ACC112 (cell line): ENCODE results near the gene FSD1.
"Not testable (repeated sequence)": the region's sequence is repeated elsewhere in the genome, so short reads cannot be mapped to it uniquely, and the experiment has no call there.

Source experiments
- H2AFZ ChIP-seq: fragments of 200-600 bp; sonication (generic); one replicate; pipeline ENCODE4 v1.6.0; 2017; ENCODE audit warnings: antibody characterized with exemption, low read length; ENCODE audit not compliant: unreplicated experiment
- H3K27ac ChIP-seq: fragments of 200-600 bp; sonication (generic); 2 replicates; pipeline ENCODE4 v1.5.1; 2014; ENCODE audit warnings: low read depth, mild to moderate bottlenecking, antibody characterized with exemption, low read length, moderate library complexity
- H3K27me3 ChIP-seq: fragments of 200-600 bp; sonication (generic); 2 replicates; pipeline ENCODE4 v1.6.1; 2014; ENCODE audit warnings: mild to moderate bottlenecking, antibody characterized with exemption, low read length, moderate library complexity, mixed read lengths; ENCODE audit not compliant: insufficient read depth
- H3K36me3 ChIP-seq: fragments of 200-600 bp; sonication (generic); 2 replicates; pipeline ENCODE4 v1.6.1; 2016; ENCODE audit warnings: mild to moderate bottlenecking, antibody characterized with exemption, low read length, moderate library complexity, mixed read lengths; ENCODE audit not compliant: insufficient read depth
- H3K4me1 ChIP-seq: fragments of 200-600 bp; sonication (generic); one replicate; pipeline ENCODE4 v1.6.1; 2016; ENCODE audit warnings: low read length, mixed read lengths; ENCODE audit not compliant: insufficient read depth, unreplicated experiment, control insufficient read depth
- H3K4me3 ChIP-seq: fragments of 200-600 bp; sonication (generic); 2 replicates; pipeline ENCODE4 v1.5.1; 2014; ENCODE audit warnings: mild to moderate bottlenecking, low read depth, low read length
- H3K79me2 ChIP-seq: fragments of 200-600 bp; sonication (generic); one replicate; pipeline ENCODE4 v1.6.0; 2016; ENCODE audit warnings: low read length; ENCODE audit not compliant: control insufficient read depth, unreplicated experiment, insufficient read depth

FSD1 gene

DNA sequence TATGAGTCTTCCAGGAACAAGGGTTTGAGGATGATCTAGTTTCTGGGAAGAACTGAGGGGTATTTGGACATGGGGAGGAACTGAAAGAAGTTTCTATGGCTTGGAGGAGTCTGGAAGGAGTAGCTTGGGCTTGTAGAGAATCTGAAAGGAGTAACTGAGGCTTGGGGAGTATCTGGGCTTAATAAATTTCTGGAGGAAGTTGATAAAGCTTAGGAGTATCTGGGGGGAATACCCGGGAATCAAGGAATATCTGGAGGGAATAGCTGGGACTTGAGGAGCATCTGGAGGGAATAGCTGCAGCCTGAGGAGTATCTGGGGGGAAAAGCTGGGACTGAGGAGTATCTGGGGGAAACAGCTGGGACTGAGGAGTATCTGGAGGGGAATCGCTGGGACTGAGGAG is 16.0 kb downstream of the FSD1 start:
- Histone ChIP-seq H2AFZ (no peak overlapping the region), H3K36me3 (peaks cover 3% of the 10 kb centered on the region; the same call in 1 of the 2 replicates), H3K4me3 (no peak overlapping the region)

GRCh38 chr19:4322942-4323665 is 18.7 kb downstream of the FSD1 start:
- Histone ChIP-seq H2AFZ (no peak overlapping the region), H3K36me3 (peaks cover 3% of the 10 kb centered on the region; the same call in 1 of the 2 replicates), H3K4me3 (no peak overlapping the region), H3K27ac (no peak overlapping the region), H3K4me1 (peaks cover 3% of the 10 kb centered on the region), H3K79me2 (no peaks in the 10 kb centered on the region), H3K27me3 (no peaks in the 10 kb centered on the region)

More for the DNA sequence above, 16.0 kb downstream of the FSD1 start:
- Histone ChIP-seq H3K4me1 (no peaks in the 10 kb centered on the region), H3K27me3 (no peaks in the 10 kb centered on the region), H3K27ac (no peak overlapping the region), H3K79me2 (no peaks in the 10 kb centered on the region)

- Histone ChIP-seq H2AFZ (no peak overlapping the region), H3K27ac (no peak overlapping the region), H3K27me3 (no peaks in the 10 kb centered on the region), H3K4me1 (peaks cover 3% of the 10 kb centered on the region), H3K36me3 (no peaks in the 10 kb centered on the region), H3K79me2 (no peaks in the 10 kb centered on the region), H3K4me3 (no peak overlapping the region)
Observed at GRCh38 chr19:4323692-4324091, 19.3 kb downstream of the FSD1 start.

- H2AFZ ChIP-seq, result no peak overlapping the region
- H3K4me1 ChIP-seq, result peaks cover 3% of the 10 kb centered on the region
- no peaks in the 10 kb centered on the region for H3K27me3 ChIP-seq
- no peaks in the 10 kb centered on the region for H3K36me3 ChIP-seq
- no peaks in the 10 kb centered on the region for H3K79me2 ChIP-seq
- H3K27ac ChIP-seq, result no peak overlapping the region
- no peak overlapping the region for H3K4me3 ChIP-seq
Observed at GRCh38 chr19:4324228-4324627, 19.8 kb downstream of the FSD1 start.

DNA sequence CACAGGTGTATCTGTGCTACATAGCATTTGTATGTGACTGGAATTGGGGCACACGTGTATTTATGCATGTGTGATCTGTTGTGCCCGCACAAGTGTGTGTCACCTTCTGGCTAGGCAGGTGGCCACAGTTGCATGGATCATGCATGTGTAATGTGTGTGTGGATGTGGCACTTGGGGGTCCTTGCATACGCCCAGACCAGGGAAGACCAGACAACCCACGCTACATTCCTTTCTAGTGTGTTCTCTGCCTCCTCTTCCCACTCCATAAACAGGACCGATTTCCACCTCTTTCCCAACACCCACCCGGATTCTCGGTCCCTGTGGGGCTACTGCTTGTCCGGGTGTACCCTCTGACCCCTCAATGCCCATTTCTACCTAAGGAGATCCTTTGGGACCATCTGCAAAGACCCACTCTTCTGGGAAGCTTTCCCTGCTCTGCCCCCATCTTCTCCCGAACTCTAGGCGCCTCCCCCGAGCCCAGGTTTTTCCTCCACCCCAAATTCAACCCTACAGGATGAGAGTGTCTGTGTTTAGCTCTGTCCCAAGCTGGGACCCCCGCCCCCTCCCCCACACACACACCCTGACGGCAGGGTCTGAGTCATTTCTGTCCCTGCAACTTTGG is 21.9 kb downstream of the FSD1 start:
- H3K79me2 ChIP-seq, result no peaks in the 10 kb centered on the region
- H3K4me3 ChIP-seq, result no peak overlapping the region
- H3K4me1 ChIP-seq, result peaks cover 3% of the 10 kb centered on the region
- H3K27ac ChIP-seq, result no peak overlapping the region
- H2AFZ ChIP-seq, result no peak overlapping the region
- no peaks in the 10 kb centered on the region for H3K36me3 ChIP-seq
- H3K27me3 ChIP-seq, result no peaks in the 10 kb centered on the region

DNA sequence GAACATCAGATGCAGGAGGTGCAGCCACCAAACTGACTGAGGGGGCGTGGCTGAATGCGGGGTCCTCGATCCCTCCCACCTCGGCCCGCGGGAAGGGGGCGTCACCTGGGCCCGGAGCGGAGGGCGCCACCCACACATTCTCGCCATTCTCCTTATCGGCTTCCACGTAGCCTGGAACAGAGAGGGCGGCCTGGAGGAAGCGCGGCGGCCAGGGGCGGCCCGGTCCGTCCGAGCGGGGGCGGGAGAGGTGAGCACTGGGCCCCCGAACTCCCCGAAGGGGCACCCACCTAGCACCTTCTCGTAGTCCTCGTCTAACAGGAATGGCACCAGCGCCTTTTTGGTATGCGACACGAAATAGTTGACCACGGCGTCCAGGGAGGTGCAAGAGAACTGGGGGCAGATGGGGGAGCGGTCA is 22.4 kb downstream of the FSD1 start:
- H3K27ac ChIP-seq, result no peak overlapping the region
- H3K4me3 ChIP-seq, result peak overlapping the region; percentile 63; the same call in 1 of the 2 replicates
- peaks cover 3% of the 10 kb centered on the region for H3K4me1 ChIP-seq
- no peaks in the 10 kb centered on the region for H3K79me2 ChIP-seq
- H2AFZ ChIP-seq, result no peak overlapping the region
- H3K36me3 ChIP-seq, result no peaks in the 10 kb centered on the region
- no peaks in the 10 kb centered on the region for H3K27me3 ChIP-seq

- Histone ChIP-seq H3K4me1 (peaks cover 3% of the 10 kb centered on the region), H3K27ac (no peak overlapping the region), H3K27me3 (no peaks in the 10 kb centered on the region), H3K79me2 (no peaks in the 10 kb centered on the region), H3K4me3 (peak overlapping the region; percentile 63), H3K36me3 (no peaks in the 10 kb centered on the region), H2AFZ (peak overlapping the region; percentile 75)
Observed at GRCh38 chr19:4327252-4327876, 23.0 kb downstream of the FSD1 start.

- H3K27me3 ChIP-seq, result no peaks in the 10 kb centered on the region
- peak overlapping the region; percentile 63 for H3K4me3 ChIP-seq
- peak overlapping the region; percentile 75 for H2AFZ ChIP-seq
- H3K36me3 ChIP-seq, result no peaks in the 10 kb centered on the region
- peaks cover 3% of the 10 kb centered on the region for H3K4me1 ChIP-seq
- no peak overlapping the region for H3K27ac ChIP-seq
- no peaks in the 10 kb centered on the region for H3K79me2 ChIP-seq
Observed at GRCh38 chr19:4327877-4328242, 23.5 kb downstream of the FSD1 start.

DNA sequence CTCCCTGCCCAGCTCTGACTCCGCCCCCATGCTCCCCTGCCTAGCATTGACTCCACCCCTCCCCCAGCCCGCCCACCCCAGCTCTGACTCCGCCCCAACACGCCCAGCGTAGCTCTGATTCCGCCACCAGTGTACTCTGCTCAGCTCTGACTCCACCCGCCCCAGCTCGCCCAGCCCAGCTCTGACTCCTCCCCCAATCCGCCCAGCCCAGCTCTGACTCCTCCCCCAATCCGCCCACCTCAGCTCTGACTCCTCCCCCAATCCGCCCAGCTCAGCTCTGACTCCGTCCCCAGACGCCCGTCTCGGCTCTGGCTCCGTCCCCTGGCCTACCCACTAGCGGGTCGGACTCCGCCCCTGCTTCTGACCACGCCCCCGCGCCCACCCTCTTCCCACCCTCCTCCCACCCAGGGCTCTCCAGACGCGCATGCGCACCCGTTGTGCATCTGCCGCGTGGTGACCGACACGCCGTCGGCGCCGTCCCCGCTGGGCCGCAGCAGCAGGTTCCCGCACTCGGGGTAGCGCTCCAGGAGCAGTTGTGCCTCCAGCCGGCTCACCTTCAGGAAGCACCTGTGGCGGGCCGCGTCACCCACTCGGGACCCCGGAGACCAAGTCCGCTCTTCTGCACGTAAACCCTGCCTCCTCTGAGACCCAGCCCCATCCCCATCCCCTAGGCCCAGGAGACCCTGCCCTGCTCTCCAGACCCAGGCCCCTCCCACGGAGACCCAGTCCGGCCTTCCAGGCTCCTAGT is 24.0 kb downstream of the FSD1 start:
- H3K27ac ChIP-seq, result no peak overlapping the region
- peaks cover 3% of the 10 kb centered on the region for H3K4me1 ChIP-seq
- H3K79me2 ChIP-seq, result no peaks in the 10 kb centered on the region
- no peaks in the 10 kb centered on the region for H3K36me3 ChIP-seq
- no peaks in the 10 kb centered on the region for H3K27me3 ChIP-seq
- peak overlapping the region; percentile 25 for H2AFZ ChIP-seq
- H3K4me3 ChIP-seq, result peak overlapping the region; percentile 91

GRCh38 chr19:4328991-4329681 is 24.7 kb downstream of the FSD1 start:
- not testable (repeated sequence) for H3K27ac ChIP-seq, H3K4me1 ChIP-seq, H3K79me2 ChIP-seq, H3K36me3 ChIP-seq, H3K27me3 ChIP-seq
- H3K4me3 ChIP-seq, result peak overlapping the region; percentile 91
- peak overlapping the region; percentile 25 for H2AFZ ChIP-seq
